ENCODE measurements around the gene C1orf232.
A peak's percentile ranks its signal among the peaks of the same experiment; 100 is the strongest.

The C1orf232 gene

DNA sequence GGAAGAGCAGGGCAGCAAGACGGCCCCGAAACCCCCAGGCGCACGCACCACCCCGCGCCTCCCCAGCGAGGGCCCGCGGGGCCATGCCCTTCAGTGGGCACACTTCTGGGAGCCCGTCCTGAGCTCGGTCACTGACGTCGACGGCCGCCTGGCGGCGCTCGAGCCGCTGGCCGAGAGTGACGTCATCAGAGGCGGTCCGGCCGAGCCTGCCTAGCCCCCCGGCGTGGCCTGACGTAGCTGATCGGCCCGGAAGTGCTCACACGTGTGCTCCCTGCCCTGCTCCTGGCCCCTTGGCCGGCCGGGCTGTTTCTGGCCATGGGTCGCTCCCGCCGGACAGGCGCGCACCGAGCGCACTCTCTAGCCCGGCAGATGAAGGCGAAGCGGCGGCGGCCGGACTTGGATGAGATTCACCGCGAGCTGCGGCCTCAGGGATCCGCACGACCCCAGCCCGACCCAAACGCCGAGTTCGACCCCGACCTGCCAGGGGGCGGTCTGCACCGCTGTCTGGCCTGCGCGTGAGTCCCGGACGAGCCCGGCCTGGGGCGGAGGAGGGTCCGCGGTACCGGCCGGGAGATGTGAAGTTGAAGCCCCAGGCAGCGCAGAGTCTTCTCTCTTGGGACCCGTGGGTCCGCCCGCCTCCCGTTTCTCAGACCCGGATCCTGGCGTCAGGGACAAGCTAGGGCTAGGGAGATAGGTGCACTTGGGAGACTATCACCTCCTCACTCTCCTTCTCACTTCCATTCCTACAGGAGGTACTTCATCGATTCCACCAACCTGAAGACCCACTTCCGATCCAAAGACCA, 1.1 kb upstream of the C1orf232 start, which contains the start of gene ZNF593:
Gene ZNF593, plus strand, starts transcription at position 240 of the 803 bp plus-strand sequence. Its CDS starts 76 bp downstream, at position 316.
- TF ChIP-seq, protein P1, sequence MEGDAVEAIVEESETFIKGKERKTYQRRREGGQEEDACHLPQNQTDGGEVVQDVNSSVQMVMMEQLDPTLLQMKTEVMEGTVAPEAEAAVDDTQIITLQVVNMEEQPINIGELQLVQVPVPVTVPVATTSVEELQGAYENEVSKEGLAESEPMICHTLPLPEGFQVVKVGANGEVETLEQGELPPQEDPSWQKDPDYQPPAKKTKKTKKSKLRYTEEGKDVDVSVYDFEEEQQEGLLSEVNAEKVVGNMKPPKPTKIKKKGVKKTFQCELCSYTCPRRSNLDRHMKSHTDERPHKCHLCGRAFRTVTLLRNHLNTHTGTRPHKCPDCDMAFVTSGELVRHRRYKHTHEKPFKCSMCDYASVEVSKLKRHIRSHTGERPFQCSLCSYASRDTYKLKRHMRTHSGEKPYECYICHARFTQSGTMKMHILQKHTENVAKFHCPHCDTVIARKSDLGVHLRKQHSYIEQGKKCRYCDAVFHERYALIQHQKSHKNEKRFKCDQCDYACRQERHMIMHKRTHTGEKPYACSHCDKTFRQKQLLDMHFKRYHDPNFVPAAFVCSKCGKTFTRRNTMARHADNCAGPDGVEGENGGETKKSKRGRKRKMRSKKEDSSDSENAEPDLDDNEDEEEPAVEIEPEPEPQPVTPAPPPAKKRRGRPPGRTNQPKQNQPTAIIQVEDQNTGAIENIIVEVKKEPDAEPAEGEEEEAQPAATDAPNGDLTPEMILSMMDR (IDR thresholded peaks at IDR 0.05; ENCODE audit: borderline replicate concordance, control extremely low read depth, extremely low read depth, insufficient read depth, missing control alignments): peak; percentile 97
- in situ Hi-C loops (cut with MboI; ENCODE audit: low sequenced_read_pairs, unreplicated experiment): no loop called here

DNA sequence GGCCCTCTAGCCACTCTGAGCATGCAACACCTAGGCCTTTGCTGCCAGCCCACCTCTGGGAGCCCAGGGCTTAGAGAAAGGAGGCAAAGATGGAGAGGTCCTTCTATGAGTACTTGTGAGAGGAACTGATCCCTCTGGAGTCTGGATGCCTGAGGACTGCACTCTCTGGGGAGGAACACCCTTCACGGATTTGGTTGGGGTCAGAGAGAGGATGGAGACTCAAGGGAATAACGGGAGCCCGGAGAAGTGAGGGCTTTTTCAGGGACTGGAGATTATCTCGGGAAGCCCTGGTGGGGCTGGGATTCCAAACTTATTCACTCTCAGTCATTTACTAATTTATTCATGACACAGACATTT, 413 bp upstream of the C1orf232 start:
- DNase-seq (ENCODE audit: low spot score): no peak
- in situ Hi-C loops (cut with MboI; ENCODE audit: low sequenced_read_pairs, unreplicated experiment): no loop called here
- TF ChIP-seq, protein P1 (IDR thresholded peaks at IDR 0.05; ENCODE audit: borderline replicate concordance, control extremely low read depth, extremely low read depth, insufficient read depth, missing control alignments): no peak

More for the DNA sequence above, 1.1 kb upstream of the C1orf232 start, which contains the start of gene ZNF593:
- peak; percentile 100 for DNase-seq (ENCODE audit: low spot score)

- in situ Hi-C loops (cut with MboI; ENCODE audit: low sequenced_read_pairs, unreplicated experiment): no loop called here
- TF ChIP-seq, protein P1 (IDR thresholded peaks at IDR 0.05; ENCODE audit: borderline replicate concordance, control extremely low read depth, extremely low read depth, insufficient read depth, missing control alignments): no peak
- DNase-seq (ENCODE audit: low spot score): no peak
These were observed 2.0 kb downstream of the C1orf232 start for GRCh38 chr1:26166719-26167281.

- in situ Hi-C loops (cut with MboI; ENCODE audit: low sequenced_read_pairs, unreplicated experiment): no loop called here
- DNase-seq (ENCODE audit: low spot score): no peak
- TF ChIP-seq, protein P1 (IDR thresholded peaks at IDR 0.05; ENCODE audit: borderline replicate concordance, control extremely low read depth, extremely low read depth, insufficient read depth, missing control alignments): no peak
These were observed 3.6 kb downstream of the C1orf232 start for GRCh38 chr1:26164861-26165842.

DNA sequence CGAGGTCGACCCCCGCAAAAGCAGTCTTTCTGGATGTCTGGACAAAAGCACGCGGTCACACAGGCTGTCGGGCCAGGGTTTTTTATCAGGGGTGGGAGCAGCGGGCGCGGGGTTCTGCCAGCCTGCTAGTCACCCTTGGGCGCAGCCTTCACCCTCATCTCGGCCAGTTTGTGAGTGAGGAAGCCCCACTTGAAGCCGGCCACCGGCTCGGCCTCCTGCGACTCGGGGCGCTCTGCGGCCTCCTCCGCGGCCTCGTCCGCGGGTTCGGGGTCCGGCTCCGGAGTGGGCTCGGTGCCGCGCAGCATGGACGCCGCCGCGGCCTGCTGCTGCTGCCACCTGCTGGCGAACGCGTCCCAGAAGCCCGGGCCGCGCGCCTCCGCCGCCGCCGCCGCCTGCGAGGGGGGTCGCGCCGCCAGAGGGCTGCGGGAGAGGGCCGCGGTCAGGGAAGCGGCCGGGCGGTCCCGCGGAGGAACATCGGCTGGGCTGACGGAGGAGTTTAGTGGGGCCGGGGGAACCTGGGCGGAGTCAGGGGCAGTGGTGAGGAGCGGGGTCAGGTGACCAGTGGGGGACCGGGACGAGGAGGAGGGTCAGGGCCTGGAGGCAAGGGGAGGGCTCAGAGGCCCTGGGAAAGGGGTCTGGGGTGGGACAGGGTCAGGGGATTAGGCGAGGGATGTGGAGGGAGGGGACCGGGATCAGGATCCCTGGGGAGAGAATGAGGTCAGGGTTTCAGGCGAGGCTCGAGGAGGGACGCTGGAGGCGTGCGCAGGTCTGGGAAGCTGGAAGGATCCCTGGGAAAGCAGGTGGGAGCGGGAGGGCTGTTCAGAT, 4.5 kb downstream of the C1orf232 start:
- TF ChIP-seq, protein P1 (IDR thresholded peaks at IDR 0.05; ENCODE audit: borderline replicate concordance, control extremely low read depth, extremely low read depth, insufficient read depth, missing control alignments): peak; percentile 94
- peak; percentile 83 for DNase-seq (ENCODE audit: low spot score)
- in situ Hi-C loops (cut with MboI; ENCODE audit: low sequenced_read_pairs, unreplicated experiment): no loop called here
